HG02610 (cell line): ENCODE measurements around the gene SLC13A4.
"Not testable (repeated sequence)": the region's sequence is repeated elsewhere in the genome, so short reads cannot be mapped to it uniquely, and the experiment has no call there.

Experiments
- ATAC-seq: cut with Tn5 transposase; IDR thresholded peaks from one replicate; pipeline ENCODE4 v1.9.1; 2021; ENCODE audit warnings: mild to moderate bottlenecking, moderate library complexity; ENCODE audit not compliant: unreplicated experiment

The SLC13A4 gene

GRCh38 chr7:135704074-135704473 lies 23.9 kb downstream of the SLC13A4 start:
- ATAC-seq, result no peak

- no peak for ATAC-seq
Observed at GRCh38 chr7:135697276-135698049, 30.5 kb downstream of the SLC13A4 start.

GRCh38 chr7:135693558-135693957 lies 34.4 kb downstream of the SLC13A4 start:
- no peak for ATAC-seq

GRCh38 chr7:135692606-135693005 lies 35.4 kb downstream of the SLC13A4 start:
- not testable (repeated sequence) for ATAC-seq

GRCh38 chr7:135692055-135692454 lies 35.9 kb downstream of the SLC13A4 start:
- no peak for ATAC-seq

GRCh38 chr7:135690566-135690965 lies 37.4 kb downstream of the SLC13A4 start:
- ATAC-seq, result no peak

GRCh38 chr7:135687466-135687865 lies 40.5 kb downstream of the SLC13A4 start:
- ATAC-seq, result no peak

GRCh38 chr7:135685306-135686084 lies 42.5 kb downstream of the SLC13A4 start:
- ATAC-seq, result no peak

- no peak for ATAC-seq
Observed at GRCh38 chr7:135684699-135685098, 43.3 kb downstream of the SLC13A4 start.

GRCh38 chr7:135684136-135684535 lies 43.9 kb downstream of the SLC13A4 start:
- no peak for ATAC-seq

- no peak for ATAC-seq
Observed at GRCh38 chr7:135683609-135684008, 44.4 kb downstream of the SLC13A4 start.

GRCh38 chr7:135682191-135682590 lies 45.8 kb downstream of the SLC13A4 start:
- ATAC-seq, result no peak

- ATAC-seq, result no peak
Observed at GRCh38 chr7:135681762-135682161, 46.2 kb downstream of the SLC13A4 start.

GRCh38 chr7:135678612-135679575 lies 49.1 kb downstream of the SLC13A4 start:
- ATAC-seq, result no peak

- no peak for ATAC-seq
Observed at GRCh38 chr7:135673360-135673706, 54.7 kb downstream of the SLC13A4 start.

- ATAC-seq, result peak; percentile 79
Observed at GRCh38 chr7:135672560-135673359, 55.2 kb downstream of the SLC13A4 start.

GRCh38 chr7:135670179-135670578 lies 57.8 kb downstream of the SLC13A4 start:
- no peak for ATAC-seq

- ATAC-seq, result no peak
Observed at GRCh38 chr7:135669774-135670173, 58.2 kb downstream of the SLC13A4 start.

- ATAC-seq, result not testable (repeated sequence)
Observed at GRCh38 chr7:135668852-135669395, 59.1 kb downstream of the SLC13A4 start.

GRCh38 chr7:135667626-135668025 lies 60.4 kb downstream of the SLC13A4 start:
- not testable (repeated sequence) for ATAC-seq
